ENCODE results near the gene CAP2.
"Not testable (repeated sequence)": the region's sequence is repeated elsewhere in the genome, so short reads cannot be mapped to it uniquely, and the experiment has no call there.

CAP2 gene

DNA sequence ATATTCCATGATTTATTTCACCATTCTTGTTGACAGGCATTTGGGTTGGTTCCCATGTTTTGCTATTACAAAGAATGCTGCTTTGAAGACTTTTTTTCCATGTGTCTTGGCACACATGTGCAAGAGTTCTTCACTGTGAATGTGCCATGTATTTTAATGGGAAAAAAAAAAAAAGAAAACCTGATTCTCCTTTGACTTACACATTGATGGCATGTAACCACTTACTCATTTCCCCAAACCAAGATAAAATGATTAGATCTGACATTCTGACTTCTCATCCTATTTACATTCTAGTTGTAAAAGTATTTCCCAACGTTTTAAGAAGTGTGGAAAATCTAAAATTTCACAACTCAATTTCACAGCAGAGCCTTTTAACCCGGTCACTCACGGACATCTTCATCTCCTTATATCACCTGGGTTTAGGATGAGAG is 4.4 kb downstream of the CAP2 start:
- no peak for DNase-seq

DNA sequence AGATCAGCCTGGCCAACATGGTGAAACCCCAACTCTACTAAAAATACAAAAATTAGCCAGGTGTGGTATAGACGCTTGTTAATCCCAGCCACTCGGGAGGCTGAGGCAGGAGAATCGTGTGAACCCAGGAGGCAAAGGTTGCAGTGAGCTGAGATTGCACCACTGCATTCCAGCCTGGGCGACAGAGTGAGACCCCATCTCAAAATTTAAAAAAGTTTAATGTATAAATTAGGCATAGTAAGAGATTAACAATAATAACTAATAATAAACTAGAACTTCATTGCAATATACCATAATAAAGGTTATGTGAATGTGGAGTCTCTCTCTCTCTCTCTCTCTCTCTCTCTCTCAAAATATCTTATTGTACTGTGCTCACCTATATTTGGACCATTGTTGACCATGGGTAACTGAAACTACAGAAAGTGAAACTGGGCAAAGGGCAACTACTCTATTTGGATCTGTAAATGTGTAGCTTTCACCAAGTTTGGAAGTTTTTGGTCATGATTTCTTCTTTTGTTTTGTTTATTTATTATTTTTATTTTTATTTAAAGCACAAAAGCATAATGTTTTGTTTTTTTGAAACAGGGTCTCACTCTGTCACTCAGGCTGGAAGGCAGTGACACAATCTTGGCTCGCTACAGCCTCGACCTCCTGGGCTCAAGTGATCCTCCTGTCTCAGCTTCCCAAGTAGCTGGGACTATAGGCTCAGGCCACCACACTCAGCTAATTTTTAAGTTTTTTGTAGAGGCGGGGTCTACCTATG is 12.0 kb downstream of the CAP2 start:
- DNase-seq, result not testable (repeated sequence)

DNA sequence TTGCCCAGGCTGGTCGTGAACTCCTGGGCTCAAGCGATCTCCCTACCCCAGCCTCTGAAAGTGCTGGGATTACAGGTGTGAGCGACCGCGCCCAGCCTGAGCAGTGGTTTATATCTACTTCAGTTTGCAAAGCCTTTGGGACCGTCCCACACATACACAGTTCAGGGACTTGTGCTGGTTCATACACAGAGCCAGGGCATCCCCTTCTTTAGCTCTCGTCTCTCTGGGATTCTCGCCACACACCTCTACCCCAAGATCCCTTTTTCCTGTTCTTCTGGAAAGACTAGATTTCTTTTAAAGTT is 12.5 kb downstream of the CAP2 start:
- no peak for DNase-seq

- no peak for DNase-seq
These were observed 14.7 kb downstream of the CAP2 start for GRCh38 chr6:17408081-17408480.

GRCh38 chr6:17410281-17410680 is 16.9 kb downstream of the CAP2 start:
- no peak for DNase-seq

DNA sequence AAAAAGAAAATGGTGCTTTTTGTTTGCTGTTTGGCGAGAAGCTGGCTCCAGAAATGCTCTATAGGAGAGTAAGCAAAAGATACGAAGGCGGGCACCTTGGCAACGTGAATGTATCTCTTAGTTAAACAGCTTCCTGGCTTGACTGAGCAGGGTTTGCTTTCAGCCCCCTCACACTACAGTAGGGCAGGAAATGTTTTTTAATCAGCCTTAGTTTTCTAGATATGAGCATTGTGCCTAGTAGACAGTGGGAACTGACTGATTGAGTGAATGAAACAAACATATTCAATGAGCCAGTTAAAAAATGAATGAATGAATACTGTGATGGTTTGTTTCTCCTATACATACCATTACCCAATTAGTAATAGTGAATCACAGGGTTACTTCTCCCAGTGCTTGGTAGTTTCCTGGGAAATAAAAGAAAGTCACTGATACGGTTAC is 19.9 kb downstream of the CAP2 start:
- no peak for DNase-seq

DNA sequence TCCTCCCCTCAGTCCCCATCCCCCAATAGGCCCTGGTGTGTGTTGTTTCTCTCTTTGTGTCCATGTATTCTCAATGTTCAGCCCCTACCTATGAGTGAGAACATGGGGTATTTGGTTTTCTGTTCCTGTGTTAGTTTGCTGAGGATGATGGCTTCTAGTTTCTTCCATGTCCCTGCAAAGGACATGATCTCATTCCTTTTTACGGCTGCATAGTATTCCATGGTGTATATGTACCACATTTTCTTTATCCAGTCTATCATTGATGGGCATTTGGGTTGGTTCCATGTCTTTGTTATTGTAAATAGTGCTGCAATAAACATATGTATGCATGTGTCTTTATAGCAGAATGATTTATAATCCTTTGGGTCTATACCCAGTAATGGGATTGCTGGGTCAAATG is 21.0 kb downstream of the CAP2 start:
- not testable (repeated sequence) for DNase-seq

- no peak for DNase-seq
These were observed 21.9 kb downstream of the CAP2 start for GRCh38 chr6:17415321-17415720.

GRCh38 chr6:17416806-17417205 is 23.4 kb downstream of the CAP2 start:
- DNase-seq, result no peak

GRCh38 chr6:17417817-17418216 is 24.4 kb downstream of the CAP2 start:
- no peak for DNase-seq

DNA sequence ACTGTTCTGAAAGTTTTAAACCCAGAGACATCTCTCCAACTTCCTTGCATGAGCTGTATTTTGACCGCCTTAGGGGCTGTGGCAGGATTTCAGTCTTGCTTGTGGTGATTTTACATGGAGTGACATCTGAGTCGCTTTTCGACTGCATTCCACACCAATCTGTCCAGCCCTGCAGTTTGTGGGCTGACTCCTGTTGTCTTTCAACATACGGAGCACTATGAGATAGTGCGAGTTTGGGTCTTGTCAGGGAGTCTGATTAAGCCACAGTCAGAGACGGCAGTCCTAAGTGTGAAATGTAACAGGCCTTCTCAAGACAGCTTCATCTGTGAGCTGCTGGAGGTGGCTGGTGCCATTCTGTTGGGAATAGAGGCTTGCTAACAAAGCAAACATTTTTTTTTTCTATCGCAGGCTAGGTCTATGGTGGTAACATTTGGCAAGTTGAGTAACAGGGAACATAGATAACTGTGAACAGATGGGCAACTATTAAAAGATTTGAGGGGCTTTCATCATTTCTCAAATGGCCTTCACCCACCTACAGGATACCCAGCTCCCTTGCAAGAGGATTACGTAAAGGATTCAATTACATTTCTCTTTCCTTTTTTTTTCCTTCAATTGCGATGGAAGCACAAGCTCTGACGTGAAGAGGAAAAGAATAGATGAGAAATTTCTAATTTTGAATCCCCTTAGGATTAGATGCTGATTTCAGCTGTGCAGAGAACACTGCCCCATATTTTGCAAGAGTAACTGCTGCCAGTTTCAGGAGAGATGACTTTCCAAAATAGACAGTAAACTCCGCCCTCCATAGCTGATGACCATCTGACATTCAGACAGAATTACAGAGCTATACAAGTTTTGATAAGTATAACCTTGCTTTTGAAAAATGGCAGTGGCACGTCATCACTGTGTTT is 25.1 kb downstream of the CAP2 start:
- peak; percentile 18 for DNase-seq

GRCh38 chr6:17419189-17419575 is 25.8 kb downstream of the CAP2 start:
- DNase-seq, result no peak

DNA sequence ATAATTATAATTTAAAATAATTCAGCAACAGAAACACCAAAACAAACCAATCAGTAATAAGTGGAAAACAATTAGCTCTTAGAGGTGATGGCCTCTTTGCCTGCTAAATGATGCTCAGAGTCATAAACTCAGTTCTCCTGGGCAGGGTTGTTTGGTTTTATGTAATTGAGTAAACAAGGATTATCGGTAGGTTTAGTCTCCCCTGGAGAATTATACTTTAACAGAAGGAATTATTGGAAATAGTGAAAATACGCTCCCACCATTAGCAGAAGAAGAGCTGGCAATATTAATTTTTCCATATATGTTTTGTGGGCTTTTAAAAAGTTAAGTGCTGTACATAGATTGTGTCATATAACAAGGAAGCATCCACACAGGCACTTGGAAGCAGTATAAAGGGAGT is 27.0 kb downstream of the CAP2 start:
- no peak for DNase-seq

GRCh38 chr6:17421406-17421805 is 28.0 kb downstream of the CAP2 start:
- DNase-seq, result no peak

DNA sequence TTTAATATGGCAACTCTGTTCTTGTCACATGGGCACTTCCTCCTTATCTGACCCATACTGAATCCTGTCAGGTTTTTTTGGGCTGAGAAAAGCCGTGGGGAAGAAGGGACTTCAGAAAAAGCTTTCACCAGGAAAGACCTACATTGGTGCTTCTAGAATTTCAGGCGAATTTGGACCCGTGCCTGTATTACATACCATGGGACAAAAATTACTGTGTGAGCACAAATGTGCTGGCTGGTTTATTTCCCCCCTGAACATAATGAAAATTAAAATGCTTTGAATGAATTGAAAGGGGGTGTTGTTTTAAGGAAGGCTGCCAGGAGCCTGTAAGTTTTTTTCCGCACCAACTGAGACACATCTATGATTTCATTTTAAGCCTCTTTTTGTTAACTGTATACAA is 29.6 kb downstream of the CAP2 start:
- peak; percentile 35 for DNase-seq

- DNase-seq, result no peak
These were observed 33.7 kb downstream of the CAP2 start for GRCh38 chr6:17427062-17427461.

- no peak for DNase-seq
These were observed 34.2 kb downstream of the CAP2 start for GRCh38 chr6:17427617-17428016.

DNA sequence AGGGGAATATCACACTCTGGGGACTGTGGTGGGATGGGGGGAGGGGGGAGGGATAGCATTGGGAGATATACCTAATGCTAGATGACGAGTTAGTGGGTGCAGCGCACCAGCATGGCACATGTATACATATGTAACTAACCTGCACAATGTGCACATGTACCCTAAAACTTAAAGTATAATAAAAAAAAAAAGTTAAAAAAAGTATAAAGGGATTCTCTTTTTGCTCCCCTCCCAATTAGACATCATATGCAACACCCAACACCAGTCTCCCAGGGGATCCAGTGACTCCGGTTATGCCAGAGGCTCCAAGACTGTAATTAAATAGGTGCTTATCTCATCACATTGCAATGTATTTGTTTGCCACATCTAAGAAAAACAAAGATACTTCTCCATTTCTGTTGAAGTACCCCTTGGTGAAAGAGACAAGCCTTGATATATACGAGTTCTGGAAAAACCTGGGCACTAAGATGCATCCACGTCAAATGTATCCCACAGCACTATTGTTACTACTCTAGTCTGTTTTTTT is 35.3 kb downstream of the CAP2 start:
- not testable (repeated sequence) for DNase-seq

DNA sequence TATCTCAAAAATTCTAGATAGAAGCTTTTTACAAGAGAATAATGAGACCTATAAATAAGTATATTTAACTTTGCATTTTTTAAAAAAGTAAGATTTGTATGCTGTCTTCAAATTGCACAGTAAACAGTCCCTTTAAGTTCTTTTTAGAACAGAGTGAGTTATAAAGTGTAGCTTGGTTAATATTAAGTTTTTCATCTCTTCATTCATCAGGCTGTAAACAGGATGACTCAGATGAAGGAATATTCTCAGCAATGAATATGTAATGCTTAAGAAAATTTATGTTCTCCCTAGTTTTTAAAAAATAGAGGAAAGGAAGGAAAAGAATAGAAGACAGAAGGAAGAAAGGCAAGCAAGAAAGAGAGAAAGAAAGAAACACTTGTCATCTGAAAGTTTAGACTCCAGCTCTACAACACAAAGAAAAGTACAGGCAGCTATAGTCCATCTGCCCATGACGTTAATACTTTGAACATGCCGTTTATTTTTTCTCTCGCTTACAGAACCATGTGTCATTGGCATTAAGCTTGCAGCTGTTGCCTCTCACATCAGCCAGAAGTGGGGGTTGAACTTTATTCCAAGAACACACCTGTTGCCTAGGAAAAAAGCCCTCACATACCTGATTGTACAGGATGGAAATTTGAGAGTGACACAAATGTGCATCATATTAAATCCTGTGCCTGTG is 36.1 kb downstream of the CAP2 start:
- no peak for DNase-seq

- no peak for DNase-seq
These were observed 38.2 kb downstream of the CAP2 start for GRCh38 chr6:17431581-17431980.

DNA sequence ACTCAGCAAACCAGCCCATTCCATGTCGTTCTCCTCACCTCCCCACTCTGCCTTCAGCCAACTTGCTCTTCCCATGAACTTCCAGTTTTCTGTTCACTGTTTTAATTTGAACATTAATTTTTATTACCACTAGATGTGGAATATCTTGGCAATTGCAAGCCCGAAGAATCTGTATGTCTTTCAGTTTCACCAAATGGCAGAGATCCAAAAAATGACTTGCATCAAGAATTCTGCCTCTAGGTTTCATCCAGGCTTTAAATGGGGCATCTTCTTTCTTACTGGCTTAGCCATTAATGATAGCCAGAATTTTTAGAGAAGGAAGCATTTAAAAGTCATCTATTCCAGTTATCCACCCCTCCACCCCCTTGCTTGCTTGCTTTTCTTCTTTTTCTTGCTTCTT is 39.0 kb downstream of the CAP2 start:
- DNase-seq, result no peak

- DNase-seq, result no peak
These were observed 46.0 kb downstream of the CAP2 start for GRCh38 chr6:17439243-17439993.

GRCh38 chr6:17440811-17441210 is 47.4 kb downstream of the CAP2 start:
- not testable (repeated sequence) for DNase-seq

All from OCI-M1 (cell line).